ENCODE measurements around the gene EPS8.

EPS8 gene

DNA sequence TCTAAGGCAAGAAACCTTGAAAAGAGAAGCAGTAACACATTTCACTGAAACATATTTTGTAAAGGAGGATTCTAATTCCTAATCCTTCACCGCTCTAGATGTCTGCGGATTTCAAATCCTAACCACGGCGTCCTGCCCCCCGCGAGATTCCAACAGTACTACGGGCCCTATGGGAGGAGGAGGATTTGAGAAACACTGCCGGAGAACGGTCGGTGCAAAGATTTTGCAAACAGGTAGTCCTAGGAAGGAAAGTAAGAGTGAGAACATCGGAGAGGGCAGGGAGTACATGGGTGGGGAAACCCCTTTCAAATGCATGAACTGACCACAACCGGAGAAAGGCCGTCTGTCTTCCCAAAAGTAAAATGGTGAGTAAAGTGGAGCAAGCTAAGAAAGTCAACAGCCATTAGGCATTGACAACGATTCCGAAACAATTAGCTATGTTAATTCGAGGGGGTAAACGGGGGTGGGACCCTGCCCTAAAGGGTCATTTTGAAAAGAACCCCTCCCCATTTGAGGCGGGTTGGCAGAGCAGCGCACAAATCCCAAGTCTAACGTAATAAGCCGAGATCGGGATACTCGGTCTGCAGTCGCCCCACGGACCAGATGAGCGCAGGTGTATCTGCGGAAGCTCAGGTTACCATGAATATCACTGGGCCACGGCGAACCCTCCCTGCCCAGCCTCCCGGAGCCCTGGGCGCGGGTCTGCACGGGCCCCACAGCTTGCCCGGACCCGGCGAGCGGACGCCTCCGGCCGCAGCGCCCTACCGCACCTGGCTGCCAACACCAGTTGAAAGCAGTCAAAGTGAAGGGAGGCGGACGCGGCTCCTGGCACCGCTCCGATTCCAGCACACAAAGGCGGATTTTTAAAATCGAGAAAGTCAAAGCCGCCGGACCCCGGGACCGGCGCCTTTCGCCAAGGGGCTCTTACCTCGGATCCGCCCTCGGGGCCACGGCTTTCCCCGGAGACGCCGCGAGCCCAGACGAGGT lies 662 bp downstream of the EPS8 start:
- Histone ChIP-seq H2BK12ac (ENCODE audit: low read length) (peak overlapping the region; percentile 30), H4K91ac (ENCODE audit: low read depth, low read length, poor library complexity) (no peak overlapping the region), H3K27ac (replicated peaks; ENCODE audit: low read length) (no peak overlapping the region), H4K8ac (ENCODE audit: low read depth, low read length) (no peak overlapping the region), H3K9ac (ENCODE audit: low read depth, low read length, poor library complexity) (peak overlapping the region; percentile 88), H2BK5ac (ENCODE audit: low read length) (peak overlapping the region; percentile 78), H3K4me1 (ENCODE audit: control insufficient read depth in 2 of 2, insufficient read depth in 1 of 2, low read depth in 1 of 2, low read length in 2 of 2) (peaks cover 3 to 7% of the 10 kb centered on the region in 2 donors), H2BK120ac (ENCODE audit: low read depth, low read length) (peak overlapping the region; percentile 90), H3K79me1 (ENCODE audit: low read depth, low read length) (no peaks in the 10 kb centered on the region), H3K23ac (ENCODE audit: low read depth, low read length, poor library complexity) (peak overlapping the region; percentile 82), H3K9me3 (replicated peaks in 1 of 2; ENCODE audit: control insufficient read depth in 2 of 2, insufficient read depth in 1 of 2, low read depth in 1 of 2, low read length in 2 of 2) (peaks cover 0 to 14% of the 10 kb centered on the region in 2 donors), H2AK5ac (ENCODE audit: low read depth, low read length) (peak overlapping the region; percentile 82), H3K4ac (ENCODE audit: low read length) (no peak overlapping the region), H3K36me3 (replicated peaks in 1 of 2; ENCODE audit: control insufficient read depth in 2 of 2, insufficient read depth in 2 of 2, low read length in 2 of 2) (no peaks in the 10 kb centered on the region), H2AFZ (ENCODE audit: low read length) (peak overlapping the region; percentile 93), H3K14ac (ENCODE audit: low read length) (peak overlapping the region; percentile 31), H2BK15ac (ENCODE audit: low read length) (peak overlapping the region; percentile 38), H3K4me2 (ENCODE audit: insufficient read depth, low read length, poor library complexity, severe bottlenecking) (peak overlapping the region; percentile 72), H3K27me3 (ENCODE audit: control insufficient read depth in 3 of 3, insufficient read depth in 3 of 3, low read depth in 1 of 3, low read length in 3 of 3) (peaks cover 0 to 13% (median 2%) of the 10 kb centered on the region in 3 experiments), H3K4me3 (ENCODE audit: low read length in 2 of 2) (peak overlapping the region; percentile 70 to 86), H3K18ac (ENCODE audit: low read length) (peak overlapping the region; percentile 95)
- DNase-seq (ENCODE audit: low spot score): peak; percentile 14
- no CpG with 5 or more reads among the region's 64 CpGs for WGBS, 2 donors (ENCODE audit: extremely low coverage in 2 of 2, insufficient read length in 2 of 2, insufficient replicate concordance in 1 of 2)

DNA sequence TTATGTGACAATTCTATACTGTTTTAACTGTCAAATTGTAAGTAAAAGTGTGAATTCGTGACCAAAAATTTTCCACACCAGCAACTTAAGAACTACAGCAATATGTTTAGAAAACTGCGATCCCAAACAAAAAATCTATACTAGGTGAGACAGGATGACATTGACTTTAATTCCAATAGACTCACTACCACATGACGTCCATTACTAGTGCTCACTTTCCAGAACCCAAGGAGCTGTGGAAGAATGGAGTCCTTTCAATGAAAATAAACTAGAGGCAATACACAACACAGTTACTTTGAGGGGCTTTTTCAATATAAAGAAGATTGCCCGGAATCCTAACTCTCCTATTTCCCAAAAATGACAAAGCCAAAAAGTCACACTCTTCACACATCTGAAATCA lies 1.4 kb downstream of the EPS8 start:
- Histone ChIP-seq H3K9ac (ENCODE audit: low read depth, low read length, poor library complexity) (no peak overlapping the region), H3K23ac (ENCODE audit: low read depth, low read length, poor library complexity) (no peak overlapping the region), H3K36me3 (replicated peaks in 1 of 2; ENCODE audit: control insufficient read depth in 2 of 2, insufficient read depth in 2 of 2, low read length in 2 of 2) (no peaks in the 10 kb centered on the region), H4K8ac (ENCODE audit: low read depth, low read length) (no peak overlapping the region), H2BK120ac (ENCODE audit: low read depth, low read length) (no peak overlapping the region), H2BK15ac (ENCODE audit: low read length) (no peak overlapping the region), H2BK5ac (ENCODE audit: low read length) (no peak overlapping the region), H3K27ac (replicated peaks; ENCODE audit: low read length) (no peak overlapping the region), H3K4ac (ENCODE audit: low read length) (no peak overlapping the region), H2BK12ac (ENCODE audit: low read length) (no peak overlapping the region), H3K4me2 (ENCODE audit: insufficient read depth, low read length, poor library complexity, severe bottlenecking) (no peak overlapping the region), H3K79me1 (ENCODE audit: low read depth, low read length) (no peaks in the 10 kb centered on the region), H3K9me3 (replicated peaks in 1 of 2; ENCODE audit: control insufficient read depth in 2 of 2, insufficient read depth in 1 of 2, low read depth in 1 of 2, low read length in 2 of 2) (peaks cover 0 to 14% of the 10 kb centered on the region in 2 donors), H3K14ac (ENCODE audit: low read length) (no peak overlapping the region), H4K91ac (ENCODE audit: low read depth, low read length, poor library complexity) (no peak overlapping the region), H3K4me3 (ENCODE audit: low read length in 2 of 2) (peak overlapping the region in 1 of 2 donors; percentile 70), H3K27me3 (ENCODE audit: control insufficient read depth in 3 of 3, insufficient read depth in 3 of 3, low read depth in 1 of 3, low read length in 3 of 3) (peaks cover 0 to 13% (median 2%) of the 10 kb centered on the region in 3 experiments), H2AFZ (ENCODE audit: low read length) (peak overlapping the region; percentile 93), H3K18ac (ENCODE audit: low read length) (no peak overlapping the region), H2AK5ac (ENCODE audit: low read depth, low read length) (no peak overlapping the region), H3K4me1 (ENCODE audit: control insufficient read depth in 2 of 2, insufficient read depth in 1 of 2, low read depth in 1 of 2, low read length in 2 of 2) (peaks cover 3 to 7% of the 10 kb centered on the region in 2 donors)
- no peak for DNase-seq (ENCODE audit: low spot score)
- no CpG with 5 or more reads among the region's 4 CpGs for WGBS, 2 donors (ENCODE audit: extremely low coverage in 2 of 2, insufficient read length in 2 of 2, insufficient replicate concordance in 1 of 2)

DNA sequence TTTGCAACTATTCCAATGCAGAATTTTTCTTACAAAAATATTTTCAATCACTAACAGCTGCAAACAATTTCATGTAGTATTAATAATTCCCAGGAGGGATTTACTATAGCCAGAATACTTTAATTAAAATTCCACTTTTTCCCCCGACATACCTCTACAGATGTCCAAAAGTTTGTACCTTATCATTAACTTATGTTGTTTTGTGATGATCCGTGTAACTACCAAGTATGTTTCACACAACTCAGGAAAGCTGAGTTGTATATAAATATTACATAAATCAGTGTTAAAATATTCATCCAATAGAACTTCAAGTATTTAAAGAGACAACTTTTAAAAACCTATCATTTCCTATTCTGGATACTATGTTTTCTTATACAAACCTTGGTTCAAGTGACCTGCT lies 2.4 kb downstream of the EPS8 start:
- Histone ChIP-seq H3K4me3 (ENCODE audit: low read length in 2 of 2) (no peak overlapping the region), H2BK15ac (ENCODE audit: low read length) (no peak overlapping the region), H4K8ac (ENCODE audit: low read depth, low read length) (no peak overlapping the region), H2BK12ac (ENCODE audit: low read length) (no peak overlapping the region), H3K4me1 (ENCODE audit: control insufficient read depth in 2 of 2, insufficient read depth in 1 of 2, low read depth in 1 of 2, low read length in 2 of 2) (peaks cover 3 to 7% of the 10 kb centered on the region in 2 donors), H3K4ac (ENCODE audit: low read length) (no peak overlapping the region), H2BK120ac (ENCODE audit: low read depth, low read length) (no peak overlapping the region), H3K23ac (ENCODE audit: low read depth, low read length, poor library complexity) (no peak overlapping the region), H2BK5ac (ENCODE audit: low read length) (no peak overlapping the region), H3K9ac (ENCODE audit: low read depth, low read length, poor library complexity) (no peak overlapping the region), H4K91ac (ENCODE audit: low read depth, low read length, poor library complexity) (no peak overlapping the region), H3K14ac (ENCODE audit: low read length) (no peak overlapping the region), H3K79me1 (ENCODE audit: low read depth, low read length) (no peaks in the 10 kb centered on the region), H3K27ac (replicated peaks; ENCODE audit: low read length) (no peak overlapping the region), H3K27me3 (ENCODE audit: control insufficient read depth in 3 of 3, insufficient read depth in 3 of 3, low read depth in 1 of 3, low read length in 3 of 3) (peaks cover 0 to 13% (median 2%) of the 10 kb centered on the region in 3 experiments), H3K36me3 (replicated peaks in 1 of 2; ENCODE audit: control insufficient read depth in 2 of 2, insufficient read depth in 2 of 2, low read length in 2 of 2) (peaks cover 0 to 2% of the 10 kb centered on the region in 2 donors), H2AK5ac (ENCODE audit: low read depth, low read length) (no peak overlapping the region), H3K4me2 (ENCODE audit: insufficient read depth, low read length, poor library complexity, severe bottlenecking) (no peak overlapping the region), H2AFZ (ENCODE audit: low read length) (no peak overlapping the region), H3K9me3 (replicated peaks in 1 of 2; ENCODE audit: control insufficient read depth in 2 of 2, insufficient read depth in 1 of 2, low read depth in 1 of 2, low read length in 2 of 2) (peaks cover 0 to 17% of the 10 kb centered on the region in 2 donors), H3K18ac (ENCODE audit: low read length) (no peak overlapping the region)
- no CpG with 5 or more reads among the region's 2 CpGs for WGBS, 2 donors (ENCODE audit: extremely low coverage in 2 of 2, insufficient read length in 2 of 2, insufficient replicate concordance in 1 of 2)
- no peak for DNase-seq (ENCODE audit: low spot score)

DNA sequence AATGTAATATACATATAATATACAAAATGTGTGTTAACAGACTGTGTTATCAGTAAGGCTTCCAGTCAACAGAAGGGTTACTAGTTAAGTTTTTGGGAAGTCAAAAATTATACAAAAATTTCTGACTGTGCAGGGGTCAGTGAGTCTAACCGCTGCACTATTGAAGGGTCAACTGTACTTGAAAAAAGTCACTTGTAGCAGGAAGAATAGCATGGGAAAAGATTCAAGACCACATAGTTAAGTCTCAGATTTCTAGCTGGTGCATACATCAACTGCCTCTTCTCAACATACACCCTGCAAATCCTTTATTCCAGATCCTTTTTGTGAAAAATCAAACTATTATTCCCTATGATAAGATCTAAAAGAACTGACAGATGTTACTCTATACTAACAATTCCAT lies 5.9 kb downstream of the EPS8 start:
- Histone ChIP-seq H2AK5ac (ENCODE audit: low read depth, low read length) (no peak overlapping the region), H2AFZ (ENCODE audit: low read length) (no peak overlapping the region), H2BK12ac (ENCODE audit: low read length) (no peak overlapping the region), H3K4me2 (ENCODE audit: insufficient read depth, low read length, poor library complexity, severe bottlenecking) (no peak overlapping the region), H3K4me3 (ENCODE audit: low read length in 2 of 2) (no peak overlapping the region), H3K18ac (ENCODE audit: low read length) (no peak overlapping the region), H3K27me3 (ENCODE audit: control insufficient read depth in 3 of 3, insufficient read depth in 3 of 3, low read depth in 1 of 3, low read length in 3 of 3) (peaks cover 0 to 2% (median 0%) of the 10 kb centered on the region in 3 experiments), H3K27ac (replicated peaks; ENCODE audit: low read length) (no peak overlapping the region), H3K23ac (ENCODE audit: low read depth, low read length, poor library complexity) (no peak overlapping the region), H3K9me3 (replicated peaks in 1 of 2; ENCODE audit: control insufficient read depth in 2 of 2, insufficient read depth in 1 of 2, low read depth in 1 of 2, low read length in 2 of 2) (peaks cover 0 to 17% of the 10 kb centered on the region in 2 donors), H3K36me3 (replicated peaks in 1 of 2; ENCODE audit: control insufficient read depth in 2 of 2, insufficient read depth in 2 of 2, low read length in 2 of 2) (peaks cover 0 to 2% of the 10 kb centered on the region in 2 donors), H2BK5ac (ENCODE audit: low read length) (no peak overlapping the region), H4K8ac (ENCODE audit: low read depth, low read length) (no peak overlapping the region), H3K4me1 (ENCODE audit: control insufficient read depth in 2 of 2, insufficient read depth in 1 of 2, low read depth in 1 of 2, low read length in 2 of 2) (peaks cover 2 to 13% of the 10 kb centered on the region in 2 donors), H3K14ac (ENCODE audit: low read length) (no peak overlapping the region), H3K79me1 (ENCODE audit: low read depth, low read length) (no peaks in the 10 kb centered on the region), H2BK15ac (ENCODE audit: low read length) (no peak overlapping the region), H2BK120ac (ENCODE audit: low read depth, low read length) (no peak overlapping the region), H4K91ac (ENCODE audit: low read depth, low read length, poor library complexity) (no peak overlapping the region), H3K9ac (ENCODE audit: low read depth, low read length, poor library complexity) (no peak overlapping the region), H3K4ac (ENCODE audit: low read length) (no peak overlapping the region)
- no CpG with 5 or more reads among the region's 1 CpG for WGBS, 2 donors (ENCODE audit: extremely low coverage in 2 of 2, insufficient read length in 2 of 2, insufficient replicate concordance in 1 of 2)
- DNase-seq (ENCODE audit: low spot score): no peak

All from neuronal stem cell (in vitro differentiated cells).